Daoy (cell line): ENCODE data around the gene NFIB. TPM values are rescaled to one million over a fixed set of nuclear protein-coding genes. Genes with fewer than 3 reads are reported as not detected.

Experiments used
- DNase-seq: peaks from one replicate; pipeline ENCODE4 v3.0.0-alpha.2; 2015; ENCODE audit warnings: low read depth
- total RNA-seq: library from RNA; depleted of rRNA; stranded (reverse); fragments of >200 nt; shearing (Covaris generic); gene quantifications from 2 replicates; pipeline ENCODE4 v1.2.3, GENCODE V29; 2014

NFIB gene
- total RNA-seq, 1 experiment from 2014 or later = 19.4 TPM

- no peak for DNase-seq
Measured at GRCh38 chr9:14214693-14215092, 99.2 kb downstream of the NFIB start.

GRCh38 chr9:14214065-14214684, 99.8 kb downstream of the NFIB start:
- DNase-seq = no peak

- DNase-seq = no peak
Measured at GRCh38 chr9:14213504-14213903, 100.4 kb downstream of the NFIB start.

- DNase-seq = no peak
Measured at GRCh38 chr9:14212697-14213420, 101.1 kb downstream of the NFIB start.

- no peak for DNase-seq
Measured at GRCh38 chr9:14212077-14212476, 101.9 kb downstream of the NFIB start.

- no peak for DNase-seq
Measured at GRCh38 chr9:14211564-14211963, 102.4 kb downstream of the NFIB start.

GRCh38 chr9:14210428-14210827, 103.5 kb downstream of the NFIB start:
- no peak for DNase-seq

GRCh38 chr9:14209399-14210345, 104.3 kb downstream of the NFIB start:
- peak; percentile 42 for DNase-seq

- peak; percentile 58 for DNase-seq
Measured at GRCh38 chr9:14207352-14207995, 106.5 kb downstream of the NFIB start.

GRCh38 chr9:14205463-14205862, 108.5 kb downstream of the NFIB start:
- peak; percentile 82 for DNase-seq

GRCh38 chr9:14203356-14204056, 110.4 kb downstream of the NFIB start:
- DNase-seq = peak; percentile 56

- peak; percentile 89 for DNase-seq
Measured at GRCh38 chr9:14198841-14199455, 115.0 kb downstream of the NFIB start.

- DNase-seq = no peak
Measured at GRCh38 chr9:14198047-14198840, 115.7 kb downstream of the NFIB start.

- no peak for DNase-seq
Measured at GRCh38 chr9:14197325-14197858, 116.5 kb downstream of the NFIB start.

- DNase-seq = no peak
Measured at GRCh38 chr9:14193328-14193990, 120.5 kb downstream of the NFIB start.

GRCh38 chr9:14192556-14192955, 121.4 kb downstream of the NFIB start:
- DNase-seq = no peak

- DNase-seq = no peak
Measured at GRCh38 chr9:14191512-14191911, 122.4 kb downstream of the NFIB start.

GRCh38 chr9:14190240-14190639, 123.7 kb downstream of the NFIB start:
- DNase-seq = no peak

GRCh38 chr9:14189578-14189977, 124.4 kb downstream of the NFIB start:
- no peak for DNase-seq
